ENCODE measurements around the gene SUPT3H. TPM values are rescaled to one million over a fixed set of nuclear protein-coding genes. Genes with fewer than 3 reads are reported as not detected.

SUPT3H gene
- total RNA-seq, 1 experiment from 2014 or later = 5.3 TPM

DNA sequence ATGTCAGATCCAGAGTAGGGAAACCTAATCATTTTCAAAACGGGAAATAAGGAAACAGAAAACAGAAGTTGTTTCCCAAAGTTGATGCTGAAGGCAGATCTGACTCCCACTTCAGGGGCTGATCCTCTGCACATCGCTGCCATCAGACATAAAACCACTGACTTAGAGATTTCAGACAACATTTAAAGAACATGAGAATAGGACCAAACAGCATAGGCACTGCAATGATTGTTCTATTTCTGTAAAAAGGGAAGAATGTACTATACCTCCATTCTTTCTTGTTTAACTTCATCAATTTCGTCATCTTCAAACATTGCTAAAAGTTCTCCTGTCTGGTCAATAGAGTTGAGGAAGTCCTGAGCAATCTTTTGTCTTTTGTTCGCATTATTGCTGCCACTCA is 374.3 kb downstream of the SUPT3H start:
- DNase-seq (ENCODE audit: low spot score) = no peak

GRCh38 chr6:45002390-45003105 is 375.2 kb downstream of the SUPT3H start:
- no peak for DNase-seq (ENCODE audit: low spot score)

GRCh38 chr6:45001663-45002062 is 376.1 kb downstream of the SUPT3H start:
- DNase-seq (ENCODE audit: low spot score) = no peak

- DNase-seq (ENCODE audit: low spot score) = no peak
These were observed 376.9 kb downstream of the SUPT3H start for GRCh38 chr6:45000833-45001232.

DNA sequence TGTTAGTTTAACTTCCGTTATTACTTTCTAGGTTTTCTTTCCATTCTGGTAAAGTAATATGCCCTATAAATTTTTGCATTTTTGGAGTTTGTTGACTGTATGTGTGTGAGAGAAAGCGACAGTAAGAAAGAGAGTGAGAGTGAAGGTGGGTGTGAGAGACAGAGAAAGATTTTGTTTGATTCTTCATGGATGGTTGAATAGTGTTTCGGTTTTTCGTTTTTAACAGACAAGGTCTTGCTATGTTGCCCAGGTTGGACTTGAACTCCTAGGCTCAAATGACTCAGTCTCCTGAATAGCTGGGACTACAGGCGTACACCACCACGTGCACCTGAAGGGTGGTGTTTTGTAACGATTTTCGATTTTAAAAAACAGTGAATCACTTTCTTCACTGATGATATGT is 378.7 kb downstream of the SUPT3H start:
- DNase-seq (ENCODE audit: low spot score) = no peak

- DNase-seq (ENCODE audit: low spot score) = no peak
These were observed 382.1 kb downstream of the SUPT3H start for GRCh38 chr6:44995486-44996132.

DNA sequence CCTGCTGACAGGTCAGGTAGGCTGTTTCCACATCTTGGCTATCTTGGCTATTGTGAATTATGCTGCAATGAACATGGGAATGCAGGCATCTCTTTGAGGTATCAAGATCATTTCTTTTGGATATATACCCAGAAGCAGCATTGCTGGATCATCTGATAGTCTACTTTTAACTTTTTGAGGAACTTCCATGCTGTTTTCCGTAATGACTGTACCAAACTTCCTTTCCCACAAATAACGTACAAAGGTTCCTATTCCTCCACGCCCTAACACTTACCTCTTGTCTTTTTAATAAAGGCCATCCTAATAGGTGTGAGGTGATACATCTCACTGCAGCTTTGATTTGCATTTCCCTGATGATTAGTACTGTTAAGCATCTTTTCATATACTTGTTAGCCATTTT is 388.3 kb downstream of the SUPT3H start:
- no peak for DNase-seq (ENCODE audit: low spot score)

DNA sequence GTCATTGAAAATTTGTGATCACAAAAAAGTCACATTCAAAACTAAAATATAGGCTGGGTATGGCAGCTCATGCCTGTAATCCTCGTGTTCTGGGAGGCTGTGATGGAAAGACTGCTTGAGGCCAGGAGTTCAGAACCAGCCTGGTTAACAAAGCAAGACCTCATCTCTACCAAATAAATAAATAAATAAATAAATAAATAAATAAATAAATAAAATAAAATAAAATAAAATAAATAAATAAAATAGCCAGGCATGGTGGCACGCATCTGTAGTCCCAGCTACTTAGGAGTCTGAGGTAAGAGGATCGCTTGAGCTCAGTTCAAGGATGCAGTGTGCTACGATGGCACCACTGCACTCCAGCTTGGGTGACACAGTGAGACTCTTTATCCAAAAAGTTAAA is 392.7 kb downstream of the SUPT3H start:
- no peak for DNase-seq (ENCODE audit: low spot score)

GRCh38 chr6:44983467-44984365 is 394.0 kb downstream of the SUPT3H start:
- no peak for DNase-seq (ENCODE audit: low spot score)

DNA sequence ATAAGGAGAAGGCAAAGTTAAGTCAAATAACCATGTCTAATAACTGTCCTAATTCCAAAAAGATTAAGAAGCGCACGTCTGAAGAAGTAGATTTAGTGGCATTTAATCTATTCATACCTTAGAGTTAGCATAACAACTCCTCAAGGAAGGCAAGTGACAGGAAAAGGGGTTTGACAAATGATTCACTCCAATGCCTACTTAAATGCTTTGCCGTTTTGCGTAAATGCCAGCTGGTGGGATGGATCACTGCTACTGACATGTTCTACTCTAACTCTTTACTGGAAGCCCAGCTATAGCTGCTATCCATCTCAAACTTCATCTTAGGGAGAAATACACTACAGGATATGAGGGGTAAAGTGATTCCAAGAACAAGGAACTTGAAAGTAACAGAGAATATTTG is 396.9 kb downstream of the SUPT3H start:
- no peak for DNase-seq (ENCODE audit: low spot score)

DNA sequence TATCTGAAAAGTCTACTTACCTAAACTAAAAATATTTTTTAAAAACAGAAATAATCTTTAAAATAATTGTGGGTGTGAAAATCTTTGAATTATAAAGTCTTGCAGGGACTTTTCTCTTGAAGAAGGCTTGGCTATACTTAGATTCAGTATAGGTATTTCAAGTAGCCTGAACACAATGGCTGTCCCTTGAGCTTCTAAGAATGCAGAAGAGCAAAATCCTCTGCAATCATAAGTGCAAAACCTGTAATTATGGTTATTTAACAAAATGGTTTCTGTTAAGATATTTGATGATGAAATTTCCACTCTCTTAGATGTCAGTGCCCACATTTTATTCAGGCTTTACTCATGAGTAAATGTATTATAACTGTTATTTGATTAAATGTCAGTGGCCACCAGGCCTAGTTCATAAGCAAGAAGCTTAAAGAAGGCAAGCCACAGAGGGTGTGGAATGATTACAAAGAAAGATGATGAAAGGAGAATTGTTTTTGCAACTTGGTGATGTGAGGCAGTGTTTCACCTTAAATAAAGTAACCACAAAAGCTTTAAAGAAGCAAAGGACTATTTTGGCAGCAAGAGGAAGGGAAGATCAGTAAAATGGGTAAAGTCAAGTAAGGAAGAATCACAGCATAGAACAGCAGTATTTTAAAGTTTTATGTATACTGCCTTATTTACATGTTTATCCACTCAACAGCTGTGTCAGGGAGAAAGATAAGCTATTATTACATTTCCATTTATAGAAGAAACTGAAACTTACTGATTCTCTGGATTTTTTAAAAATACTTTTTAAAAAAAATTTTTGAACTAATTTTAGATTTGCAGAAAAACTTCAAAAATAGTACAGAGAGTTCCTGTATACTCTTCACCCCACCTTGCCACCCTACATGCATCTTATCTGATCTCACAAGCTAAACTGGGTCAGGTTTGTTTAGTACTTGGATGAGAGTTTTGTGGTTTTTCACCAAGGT is 400.8 kb downstream of the SUPT3H start:
- no peak for DNase-seq (ENCODE audit: low spot score)

- DNase-seq (ENCODE audit: low spot score) = no peak
These were observed 403.2 kb downstream of the SUPT3H start for GRCh38 chr6:44974511-44974910.

DNA sequence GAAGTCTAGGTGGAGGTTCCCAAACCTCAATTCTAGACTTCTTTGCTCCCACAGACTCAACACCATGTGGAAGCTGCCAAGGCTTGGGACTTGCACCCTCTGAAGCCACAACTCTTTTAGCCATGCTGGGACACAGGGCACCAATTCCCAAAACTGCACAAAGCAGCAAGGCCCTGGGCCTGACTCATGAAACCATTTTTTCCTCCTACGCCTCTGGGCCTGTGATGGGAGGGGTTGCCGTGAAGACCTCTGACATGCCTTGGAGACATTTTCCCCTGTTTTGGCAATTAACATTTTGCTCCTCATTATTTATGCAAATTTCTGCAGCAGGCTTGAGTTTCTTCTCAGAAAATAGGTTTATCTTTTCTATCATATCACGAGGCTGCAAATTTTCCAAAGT is 405.0 kb downstream of the SUPT3H start:
- no peak for DNase-seq (ENCODE audit: low spot score)

- DNase-seq (ENCODE audit: low spot score) = no peak
These were observed 408.1 kb downstream of the SUPT3H start for GRCh38 chr6:44969446-44970185.

- DNase-seq (ENCODE audit: low spot score) = peak; percentile 5
These were observed 410.3 kb downstream of the SUPT3H start for GRCh38 chr6:44967481-44967880.

- DNase-seq (ENCODE audit: low spot score) = peak; percentile 64
These were observed 411.2 kb downstream of the SUPT3H start for GRCh38 chr6:44966449-44967092.

GRCh38 chr6:44965708-44966107 is 412.0 kb downstream of the SUPT3H start:
- DNase-seq (ENCODE audit: low spot score) = no peak

- no peak for DNase-seq (ENCODE audit: low spot score)
These were observed 416.8 kb downstream of the SUPT3H start for GRCh38 chr6:44960898-44961297.

DNA sequence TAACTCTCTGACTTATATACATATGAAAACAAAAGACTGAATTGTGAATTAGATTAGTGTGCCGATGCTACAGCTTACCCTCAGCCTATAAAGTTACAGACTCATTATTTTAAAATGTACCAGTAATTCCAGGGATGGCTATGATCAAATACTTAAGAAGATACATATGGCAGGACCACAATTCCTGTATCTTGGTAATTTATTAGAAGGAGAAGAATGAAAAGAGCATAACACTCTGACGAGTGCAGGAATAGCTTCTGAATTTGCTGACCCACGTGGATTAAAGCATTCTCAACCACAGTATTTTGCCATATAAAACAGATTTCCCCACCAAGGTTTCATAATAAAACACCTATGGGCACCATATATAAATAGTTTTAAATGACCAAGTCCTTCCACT is 418.1 kb downstream of the SUPT3H start:
- no peak for DNase-seq (ENCODE audit: low spot score)

- no peak for DNase-seq (ENCODE audit: low spot score)
These were observed 420.6 kb downstream of the SUPT3H start for GRCh38 chr6:44957156-44957555.

All from A172 (cell line).